ENCODE measurements around the gene ZNF20.
"Not testable (repeated sequence)": the region's sequence is repeated elsewhere in the genome, so short reads cannot be mapped to it uniquely, and the experiment has no call there.

The ZNF20 gene

DNA sequence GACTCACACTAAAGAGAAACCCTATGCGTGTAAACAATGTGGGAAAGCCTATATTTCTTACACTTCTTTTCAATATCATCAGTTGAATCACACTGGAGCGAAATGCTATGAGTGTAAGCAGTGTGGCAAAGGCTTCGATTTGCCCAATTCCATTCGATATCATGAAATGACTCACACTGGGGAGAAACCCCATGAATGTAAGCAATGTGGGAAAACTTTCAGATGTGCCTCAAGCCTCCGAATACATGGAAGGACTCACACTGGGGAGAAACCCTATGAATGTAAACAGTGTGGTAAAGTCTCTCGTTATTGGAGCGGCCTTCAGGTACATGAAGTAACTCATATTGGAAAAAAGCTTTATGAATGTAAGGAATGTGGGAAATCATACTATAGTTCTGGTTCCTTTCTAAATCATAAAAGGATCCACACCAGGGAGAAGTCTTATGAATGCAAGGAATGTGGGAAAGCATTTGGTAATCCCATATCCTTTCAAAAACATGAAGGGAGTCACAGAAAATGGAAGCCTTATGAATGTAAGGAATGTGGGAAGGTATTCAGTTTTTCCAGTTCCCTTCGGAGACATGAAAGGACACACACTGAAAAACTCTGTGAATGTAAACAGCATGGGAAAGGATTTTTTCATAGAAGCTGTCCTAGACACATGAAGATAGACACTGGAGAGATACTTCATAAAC is 28.1 kb downstream of the ZNF20 start:
- DNase-seq: no peak

DNA sequence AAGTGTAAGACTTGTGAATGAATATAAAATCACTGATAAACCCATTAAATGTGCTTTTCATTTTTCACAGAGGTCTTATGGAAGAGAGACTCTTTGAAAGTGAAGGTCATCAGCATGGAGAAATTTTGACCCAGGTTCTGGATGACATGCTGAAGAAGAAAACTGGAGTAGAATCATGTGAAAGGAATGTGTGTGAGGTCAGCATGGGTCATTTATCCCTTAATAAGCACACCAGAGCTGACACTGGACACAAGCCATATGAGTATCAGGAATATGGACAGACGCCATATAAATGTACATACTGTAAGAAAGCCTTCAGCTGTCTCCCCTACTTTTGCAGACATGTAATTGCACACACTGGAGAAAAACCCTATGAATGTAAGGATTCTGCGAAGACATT is 29.0 kb downstream of the ZNF20 start:
- no peak for DNase-seq

- DNase-seq: not testable (repeated sequence)
These were observed 36.2 kb downstream of the ZNF20 start for GRCh38 chr19:12103909-12104308.

DNA sequence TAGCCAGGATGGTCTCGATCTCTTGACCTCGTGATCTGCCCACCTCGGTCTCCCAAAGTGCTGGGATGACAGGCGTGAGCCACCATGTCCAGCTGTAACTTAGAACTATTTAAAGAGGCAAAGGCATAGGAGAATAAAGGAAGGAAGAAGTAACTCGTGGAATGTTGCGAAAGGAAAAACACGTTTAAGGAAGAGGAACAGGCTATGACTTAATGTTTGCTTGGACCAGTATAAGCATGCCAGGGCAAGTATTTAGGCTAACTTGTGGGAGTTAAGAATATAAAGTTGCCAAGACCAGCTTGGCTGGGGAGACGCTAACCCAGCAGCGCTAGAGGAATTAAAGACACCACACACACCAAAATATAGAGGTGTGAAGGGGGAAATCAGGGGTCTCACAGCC is 42.1 kb downstream of the ZNF20 start:
- DNase-seq: no peak

DNA sequence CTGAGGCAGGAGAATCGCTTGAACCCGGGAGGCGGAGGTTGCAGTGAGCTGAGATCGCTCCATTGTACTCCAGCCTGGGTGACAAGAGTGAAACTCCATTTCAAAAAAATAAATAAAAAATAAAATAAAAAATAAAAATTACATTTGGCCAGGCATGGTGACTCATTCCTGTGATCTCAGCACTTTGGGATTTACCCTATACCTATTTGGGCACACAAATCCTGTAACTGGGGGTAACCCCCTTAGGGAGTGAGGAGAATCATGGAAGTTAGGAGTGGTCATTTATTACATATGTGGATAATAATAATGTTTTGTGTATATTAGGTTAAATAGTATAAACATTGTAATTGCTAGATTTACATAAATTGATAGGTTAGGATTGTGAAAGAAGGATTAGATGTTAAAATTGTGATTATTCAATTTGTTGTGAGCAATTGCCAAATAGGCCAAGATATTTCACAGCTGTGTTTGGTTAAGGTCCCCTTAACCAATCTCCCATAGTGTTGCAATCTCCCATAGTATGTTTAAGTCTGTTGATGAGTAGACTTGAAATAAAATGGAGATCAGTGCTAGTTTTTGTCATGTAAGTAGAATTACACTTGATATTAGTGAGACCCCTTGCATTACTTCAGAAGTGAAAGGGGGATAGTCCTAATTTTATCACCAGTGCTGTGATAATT is 44.9 kb downstream of the ZNF20 start:
- no peak for DNase-seq

DNA sequence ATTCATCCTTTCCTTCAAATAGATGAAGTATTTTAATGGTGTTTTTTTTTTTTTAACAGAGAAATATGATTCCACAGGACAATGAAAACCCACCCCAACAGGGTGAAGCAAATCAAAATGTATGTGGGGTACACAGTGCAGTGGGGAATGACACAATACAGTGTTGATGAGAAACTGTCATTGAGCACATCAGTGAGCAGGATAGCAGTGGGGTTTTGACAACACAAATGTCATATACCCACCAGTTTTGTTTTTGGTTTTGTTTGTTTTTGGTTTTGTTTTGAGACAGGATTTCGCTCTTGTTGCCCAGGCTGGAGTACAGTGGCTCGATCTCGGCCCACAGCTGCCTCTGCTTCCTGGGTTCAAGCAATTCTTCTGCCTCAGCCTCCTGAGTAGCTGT is 46.4 kb downstream of the ZNF20 start:
- DNase-seq: no peak

DNA sequence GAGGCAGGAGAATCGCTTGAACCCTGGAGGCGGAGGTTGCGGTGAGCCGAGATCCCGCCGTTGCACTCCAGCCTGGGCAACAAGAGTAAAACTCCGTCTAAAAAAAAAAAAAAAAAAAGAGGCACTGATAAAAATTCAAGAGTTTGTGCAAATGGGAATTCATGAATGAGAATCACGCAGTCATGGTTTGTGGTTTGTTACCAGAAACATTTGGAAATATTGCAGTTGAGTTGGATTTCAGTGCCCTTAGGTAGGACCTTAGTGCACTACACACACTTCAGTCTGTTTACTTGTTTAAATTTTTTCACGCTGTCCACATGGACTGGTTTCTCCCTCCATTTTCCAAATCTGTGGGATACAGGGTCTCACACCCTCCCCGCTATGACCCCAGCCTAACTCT is 47.2 kb downstream of the ZNF20 start:
- DNase-seq: no peak

GRCh38 chr19:12092065-12092867 is 47.9 kb downstream of the ZNF20 start:
- no peak for DNase-seq

GRCh38 chr19:12090807-12091206 is 49.3 kb downstream of the ZNF20 start:
- DNase-seq: no peak

DNA sequence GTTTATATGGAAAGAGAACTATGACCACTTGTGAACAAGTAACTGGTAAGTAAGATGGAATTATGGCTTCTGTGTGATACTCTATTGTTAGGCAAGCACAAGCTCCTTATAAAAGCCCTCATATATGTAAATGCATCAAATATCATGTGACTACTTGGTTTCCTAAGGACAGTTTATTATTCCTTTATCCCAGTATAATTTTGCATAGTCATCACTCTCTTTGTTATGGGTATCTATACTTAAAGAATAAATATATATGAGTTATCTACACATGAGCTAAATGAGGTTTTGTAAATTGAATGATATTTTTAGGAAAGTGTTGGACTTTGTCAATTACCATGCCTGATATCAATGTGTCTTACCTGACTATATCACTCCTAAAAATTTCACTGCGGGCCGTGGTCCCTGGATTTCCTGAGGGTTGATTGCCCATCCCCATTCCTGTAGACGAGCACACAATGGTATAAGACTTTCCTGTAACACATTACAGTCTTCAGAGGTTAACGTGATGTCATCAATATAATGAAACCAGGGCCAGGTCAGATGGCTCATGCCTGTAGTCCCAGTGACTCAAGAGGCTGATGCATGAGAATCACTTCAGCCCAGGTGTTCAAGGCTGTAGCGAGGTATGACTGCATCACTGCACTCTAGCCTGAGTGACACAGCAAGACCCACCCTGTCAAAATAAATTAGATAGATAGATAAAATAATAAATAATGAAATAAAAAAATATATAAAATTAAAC is 54.9 kb downstream of the ZNF20 start:
- no peak for DNase-seq

DNA sequence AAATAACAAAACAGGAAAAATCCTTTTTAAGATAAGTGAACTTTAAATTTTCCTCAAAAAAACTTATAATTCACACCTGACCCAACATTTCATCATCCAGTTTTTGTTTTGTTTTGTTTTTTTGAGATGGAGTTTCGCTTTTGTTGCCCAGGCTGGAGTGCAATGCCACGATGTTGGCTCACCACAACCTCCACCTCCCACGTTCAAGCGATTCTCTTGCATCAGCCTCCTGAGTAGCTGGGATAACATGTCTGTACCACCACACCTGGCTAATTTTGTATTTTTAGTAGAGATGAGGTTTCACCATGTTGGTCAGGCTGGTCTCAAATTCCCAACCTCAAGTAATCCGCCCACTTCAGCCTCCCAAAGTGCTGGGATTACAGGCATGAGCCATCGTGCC is 56.8 kb downstream of the ZNF20 start:
- DNase-seq: not testable (repeated sequence)

Measured in NCI-H1694 treated with DMSO at 0.1 percent for 48 hours (cell line).